Brain microvascular endothelial cell (primary cell): ENCODE results near the gene CNRIP1.

Experiments
- DNase-seq: peaks from one replicate; pipeline ENCODE4 v3.0.0-alpha.2; 2020
- H3K27ac ChIP-seq: fragments of 250-450 bp; sonication (Bioruptor Pico); 2 replicates; pipeline ENCODE4 v1.5.1; 2020; ENCODE audit warnings: mild to moderate bottlenecking, moderate library complexity
- H3K27me3 ChIP-seq: fragments of 250-450 bp; sonication (Bioruptor Pico); replicated peaks from 2 replicates; pipeline ENCODE4 v1.5.1; 2020; ENCODE audit warnings: mild to moderate bottlenecking
- H3K36me3 ChIP-seq: fragments of 250-450 bp; sonication (Bioruptor Pico); replicated peaks from 2 replicates; pipeline ENCODE4 v1.5.1; 2020; ENCODE audit warnings: mild to moderate bottlenecking
- H3K4me3 ChIP-seq: 2 replicates; pipeline ENCODE4 v1.5.1; 2011; ENCODE audit warnings: low read depth, mild to moderate bottlenecking, control low read depth, low read length, moderate library complexity
- in situ Hi-C: cut with HindIII; loops from 2 replicates; pipeline ENCODE4 v1.10.0; 2017; ENCODE audit warnings: low sequenced_read_pairs, low pct_ligation_motif_present
- TF ChIP-seq, protein P1 (sequence below): IDR thresholded peaks from 2 replicates; pipeline ENCODE4 v1.5.1; 2011; ENCODE audit warnings: low read depth, mild to moderate bottlenecking, moderate library complexity, low read length, control low read depth, inconsistent platforms; ENCODE audit errors: missing control alignments

Gene CNRIP1

DNA sequence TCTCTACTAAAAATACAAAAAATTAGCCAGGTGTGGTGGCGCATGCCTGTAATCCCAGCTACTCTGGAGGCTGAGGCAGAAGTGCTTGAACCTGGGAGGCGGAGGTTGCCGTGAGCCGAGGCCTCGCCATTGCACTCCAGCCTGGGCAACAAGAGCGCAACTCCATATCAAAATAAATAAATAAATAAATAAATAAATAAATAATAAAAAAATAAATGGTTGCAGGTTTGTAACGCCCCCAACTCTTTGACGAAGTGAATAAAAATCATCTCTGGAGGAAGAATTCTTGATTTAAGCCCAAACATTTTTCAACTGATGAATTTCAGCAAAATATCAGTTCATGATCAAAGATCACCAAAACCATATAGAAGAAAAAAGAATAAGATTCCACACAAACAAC, 13.3 kb upstream of the CNRIP1 start:
- TF ChIP-seq, protein P1, sequence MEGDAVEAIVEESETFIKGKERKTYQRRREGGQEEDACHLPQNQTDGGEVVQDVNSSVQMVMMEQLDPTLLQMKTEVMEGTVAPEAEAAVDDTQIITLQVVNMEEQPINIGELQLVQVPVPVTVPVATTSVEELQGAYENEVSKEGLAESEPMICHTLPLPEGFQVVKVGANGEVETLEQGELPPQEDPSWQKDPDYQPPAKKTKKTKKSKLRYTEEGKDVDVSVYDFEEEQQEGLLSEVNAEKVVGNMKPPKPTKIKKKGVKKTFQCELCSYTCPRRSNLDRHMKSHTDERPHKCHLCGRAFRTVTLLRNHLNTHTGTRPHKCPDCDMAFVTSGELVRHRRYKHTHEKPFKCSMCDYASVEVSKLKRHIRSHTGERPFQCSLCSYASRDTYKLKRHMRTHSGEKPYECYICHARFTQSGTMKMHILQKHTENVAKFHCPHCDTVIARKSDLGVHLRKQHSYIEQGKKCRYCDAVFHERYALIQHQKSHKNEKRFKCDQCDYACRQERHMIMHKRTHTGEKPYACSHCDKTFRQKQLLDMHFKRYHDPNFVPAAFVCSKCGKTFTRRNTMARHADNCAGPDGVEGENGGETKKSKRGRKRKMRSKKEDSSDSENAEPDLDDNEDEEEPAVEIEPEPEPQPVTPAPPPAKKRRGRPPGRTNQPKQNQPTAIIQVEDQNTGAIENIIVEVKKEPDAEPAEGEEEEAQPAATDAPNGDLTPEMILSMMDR: no peak
- Histone ChIP-seq H3K27ac (no peak overlapping the region), H3K27me3 (no peaks in the 10 kb centered on the region), H3K4me3 (no peak overlapping the region), H3K36me3 (no peaks in the 10 kb centered on the region)
- no peak for DNase-seq
- in situ Hi-C loops: no loop called here

DNA sequence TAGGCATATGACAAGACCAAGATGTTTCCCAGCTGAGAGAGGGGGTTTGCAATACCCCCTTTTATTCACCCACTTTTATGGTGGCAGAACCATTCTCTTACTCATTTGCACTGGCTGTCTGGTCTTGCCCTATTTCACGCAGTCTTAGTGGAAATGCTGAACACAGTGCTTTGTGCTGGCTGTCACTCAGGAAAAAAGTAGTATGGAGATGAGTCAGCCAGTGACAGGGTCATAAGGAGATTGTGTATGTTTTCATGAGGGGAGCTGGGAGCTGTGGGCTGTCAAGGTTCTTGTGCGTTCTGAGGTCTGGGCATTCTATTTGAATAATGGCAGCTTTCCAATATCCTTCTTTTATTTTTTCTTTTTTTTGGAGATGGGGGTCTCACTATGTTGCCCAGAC, 10.9 kb upstream of the CNRIP1 start:
- in situ Hi-C loops: no loop called here
- Histone ChIP-seq H3K36me3 (no peaks in the 10 kb centered on the region), H3K27ac (no peak overlapping the region), H3K4me3 (no peak overlapping the region), H3K27me3 (no peaks in the 10 kb centered on the region)
- TF ChIP-seq, protein P1: no peak
- DNase-seq: peak; percentile 59

DNA sequence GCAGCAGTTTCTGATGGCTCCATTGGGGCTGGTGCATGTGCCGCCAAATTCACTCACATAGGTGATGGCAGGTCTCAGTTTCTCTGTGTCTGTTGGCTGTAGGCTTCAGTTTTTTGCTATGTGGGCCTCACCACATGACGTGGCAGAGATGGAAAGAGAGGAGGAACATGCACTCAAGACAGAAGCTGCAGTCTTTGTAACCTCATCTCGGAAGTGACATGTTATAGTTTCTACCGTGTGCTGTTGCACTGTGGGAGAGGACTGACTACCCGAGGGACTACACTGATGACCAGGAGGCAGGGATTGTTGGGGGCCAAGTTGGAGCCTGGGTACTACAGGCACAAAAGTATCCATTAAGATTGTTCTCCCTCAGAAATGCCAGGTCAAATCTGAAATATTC, 9.2 kb upstream of the CNRIP1 start:
- Histone ChIP-seq H3K4me3 (no peak overlapping the region), H3K36me3 (no peaks in the 10 kb centered on the region), H3K27me3 (no peaks in the 10 kb centered on the region), H3K27ac (no peak overlapping the region)
- TF ChIP-seq, protein P1: no peak
- in situ Hi-C loops: no loop called here
- no peak for DNase-seq

GRCh38 chr2:68325056-68325455, 5.3 kb upstream of the CNRIP1 start:
- H3K27ac ChIP-seq: no peak overlapping the region
- H3K27me3 ChIP-seq: no peaks in the 10 kb centered on the region
- TF ChIP-seq, protein P1: no peak
- in situ Hi-C loops: no loop called here
- no peak overlapping the region for H3K4me3 ChIP-seq
- no peak for DNase-seq
- H3K36me3 ChIP-seq: no peaks in the 10 kb centered on the region

DNA sequence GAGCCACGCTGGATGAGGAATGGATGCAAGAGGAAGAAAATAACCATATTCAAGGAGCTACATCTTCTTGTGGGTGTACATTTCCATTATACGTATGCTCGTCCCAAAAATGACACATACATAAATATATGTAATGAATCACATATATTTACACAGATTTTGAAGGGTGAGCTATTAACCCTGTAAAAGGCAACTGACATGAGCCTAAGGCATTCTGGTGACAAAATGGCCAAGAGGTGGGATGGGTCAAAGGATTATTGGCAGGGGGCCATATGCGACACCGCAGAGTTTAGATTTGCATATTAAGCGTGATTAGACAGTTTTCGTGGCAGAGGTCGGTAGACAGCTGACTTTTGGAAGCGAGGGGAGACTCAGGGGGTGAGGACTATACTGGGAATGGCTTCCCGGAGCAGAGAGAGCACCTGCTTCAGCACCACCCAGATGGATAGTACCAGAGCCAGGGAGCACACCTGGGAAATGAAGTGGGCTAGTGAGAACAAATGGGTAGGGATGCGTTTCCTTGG, 431 bp upstream of the CNRIP1 start:
- peak overlapping the region; percentile 34 for H3K27ac ChIP-seq
- H3K4me3 ChIP-seq: peak overlapping the region; percentile 78
- no peaks in the 10 kb centered on the region for H3K27me3 ChIP-seq
- DNase-seq: no peak
- TF ChIP-seq, protein P1: no peak
- H3K36me3 ChIP-seq: no peaks in the 10 kb centered on the region
- in situ Hi-C loops: no loop called here

GRCh38 chr2:68318914-68319397, 793 bp downstream of the CNRIP1 start:
- in situ Hi-C loops: no loop called here
- Histone ChIP-seq H3K36me3 (no peaks in the 10 kb centered on the region), H3K27me3 (no peaks in the 10 kb centered on the region), H3K27ac (peak overlapping the region; percentile 34), H3K4me3 (peak overlapping the region; percentile 78)
- DNase-seq: no peak
- TF ChIP-seq, protein P1: no peak
